ENCODE measurements around the gene PRKG1.

The PRKG1 gene

DNA sequence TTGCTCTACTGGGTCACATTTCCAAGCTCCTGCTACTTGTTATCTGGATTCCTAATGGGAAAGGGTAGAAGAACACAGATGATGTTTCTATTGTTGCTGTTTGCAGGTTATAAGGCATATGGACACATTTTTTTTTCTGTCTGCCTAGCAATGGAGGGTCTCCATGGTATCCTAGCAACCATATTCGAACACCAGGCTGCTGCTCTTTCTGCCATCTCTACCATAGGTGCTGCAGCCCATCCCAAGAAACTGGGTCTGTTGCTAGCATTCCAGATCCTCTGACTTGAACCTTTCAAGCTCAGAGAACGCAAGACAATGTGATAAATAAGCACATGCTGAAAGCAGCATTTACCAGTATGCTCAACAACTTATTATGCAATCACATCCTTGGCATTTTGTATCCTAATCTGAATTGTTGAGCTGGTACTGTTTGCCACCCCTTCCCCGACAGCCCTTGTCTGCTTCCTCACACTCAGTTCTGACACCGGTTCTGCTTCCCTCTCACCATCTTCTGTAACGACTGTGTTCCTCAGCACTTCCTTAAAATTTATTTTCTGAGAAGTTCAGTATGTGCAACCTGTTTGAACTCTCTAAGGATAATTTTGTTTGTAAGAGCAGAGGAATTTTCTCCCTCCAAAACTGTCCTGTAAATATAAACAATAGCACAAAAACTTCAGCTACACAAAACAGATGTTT is 6.2 kb downstream of the PRKG1 start:
- Histone ChIP-seq H3K9me2 (replicated peaks; ENCODE audit: low read depth, low read length) (no peaks in the 10 kb centered on the region), H3K27me3 (ENCODE audit: insufficient read depth, low read length, poor library complexity, severe bottlenecking) (no peaks in the 10 kb centered on the region), H3K79me2 (ENCODE audit: insufficient read depth, low read length) (no peaks in the 10 kb centered on the region), H3K4me3 (ENCODE audit: low read length, poor library complexity, severe bottlenecking) (no peak overlapping the region), H3K4me1 (ENCODE audit: insufficient read depth, low read length, poor library complexity, severe bottlenecking) (no peaks in the 10 kb centered on the region), H3K9ac (ENCODE audit: low read depth, low read length, poor library complexity, severe bottlenecking) (no peak overlapping the region), H3K9me3 (ENCODE audit: insufficient read depth, low read depth, low read length) (no peaks in the 10 kb centered on the region), H4K20me1 (ENCODE audit: insufficient read depth, low read length, poor library complexity, severe bottlenecking) (no peaks in the 10 kb centered on the region), H3F3A (ENCODE audit: low read depth) (no peaks in the 10 kb centered on the region), H3K4me2 (ENCODE audit: low read depth, low read length, poor library complexity, severe bottlenecking) (no peak overlapping the region), H3K36me3 (ENCODE audit: insufficient read depth, low read length) (no peaks in the 10 kb centered on the region), H2AFZ (ENCODE audit: low read length) (no peak overlapping the region)
- TF ChIP-seq, protein P1, sequence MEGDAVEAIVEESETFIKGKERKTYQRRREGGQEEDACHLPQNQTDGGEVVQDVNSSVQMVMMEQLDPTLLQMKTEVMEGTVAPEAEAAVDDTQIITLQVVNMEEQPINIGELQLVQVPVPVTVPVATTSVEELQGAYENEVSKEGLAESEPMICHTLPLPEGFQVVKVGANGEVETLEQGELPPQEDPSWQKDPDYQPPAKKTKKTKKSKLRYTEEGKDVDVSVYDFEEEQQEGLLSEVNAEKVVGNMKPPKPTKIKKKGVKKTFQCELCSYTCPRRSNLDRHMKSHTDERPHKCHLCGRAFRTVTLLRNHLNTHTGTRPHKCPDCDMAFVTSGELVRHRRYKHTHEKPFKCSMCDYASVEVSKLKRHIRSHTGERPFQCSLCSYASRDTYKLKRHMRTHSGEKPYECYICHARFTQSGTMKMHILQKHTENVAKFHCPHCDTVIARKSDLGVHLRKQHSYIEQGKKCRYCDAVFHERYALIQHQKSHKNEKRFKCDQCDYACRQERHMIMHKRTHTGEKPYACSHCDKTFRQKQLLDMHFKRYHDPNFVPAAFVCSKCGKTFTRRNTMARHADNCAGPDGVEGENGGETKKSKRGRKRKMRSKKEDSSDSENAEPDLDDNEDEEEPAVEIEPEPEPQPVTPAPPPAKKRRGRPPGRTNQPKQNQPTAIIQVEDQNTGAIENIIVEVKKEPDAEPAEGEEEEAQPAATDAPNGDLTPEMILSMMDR (conservative IDR thresholded peaks at IDR 0.05; ENCODE audit: low read length): no peak
- TF ChIP-seq EZH2phosphoT487 (IDR thresholded peaks at IDR 0.05; ENCODE audit: borderline replicate concordance): no peak

DNA sequence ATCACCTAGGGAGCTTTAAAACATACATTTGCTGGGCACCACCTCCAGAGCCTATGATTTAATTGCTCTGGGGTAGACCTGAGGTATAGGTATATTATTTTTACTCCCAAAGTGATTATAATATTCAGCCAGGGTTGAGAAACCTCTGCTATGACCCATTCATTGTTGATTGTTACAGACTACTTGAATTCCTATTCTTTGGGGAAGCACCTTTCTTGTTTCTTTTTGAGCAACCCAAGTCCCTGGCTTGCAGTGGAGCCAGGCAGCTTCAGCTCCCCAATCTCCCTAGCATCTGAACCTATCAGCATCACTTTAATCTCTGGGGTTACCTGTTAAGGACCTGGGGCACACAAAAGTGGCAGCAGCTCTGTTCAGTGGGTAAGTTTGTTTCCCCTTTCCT is 8.6 kb downstream of the PRKG1 start:
- H3K4me3 ChIP-seq (ENCODE audit: low read length, poor library complexity, severe bottlenecking): no peak overlapping the region
- H4K20me1 ChIP-seq (ENCODE audit: insufficient read depth, low read length, poor library complexity, severe bottlenecking): no peaks in the 10 kb centered on the region
- H3K4me2 ChIP-seq (ENCODE audit: low read depth, low read length, poor library complexity, severe bottlenecking): no peak overlapping the region

DNA sequence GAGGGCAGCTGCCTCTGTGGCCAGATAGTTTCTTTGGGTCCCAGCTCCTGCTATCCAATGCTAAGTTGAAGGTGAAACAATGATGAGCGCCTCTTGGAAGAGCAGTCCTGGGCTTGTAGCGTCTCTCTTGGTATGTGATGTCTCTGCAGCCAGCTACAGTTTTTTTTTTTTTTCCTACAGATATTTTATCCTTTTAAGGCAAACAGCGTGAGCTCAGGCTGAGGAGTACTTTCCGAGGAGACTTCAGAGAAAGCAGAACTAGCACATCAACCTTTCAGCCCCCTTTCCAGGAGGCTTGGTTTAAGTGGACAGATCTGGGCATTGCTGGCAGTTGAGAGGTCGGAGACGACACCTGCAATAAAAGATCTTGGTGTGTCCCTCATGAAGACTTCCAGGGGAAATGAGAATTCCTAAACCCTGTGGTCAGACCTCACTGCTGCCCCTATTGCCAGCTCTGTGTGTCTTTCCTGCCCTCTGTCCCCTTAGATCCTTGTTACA is 9.1 kb downstream of the PRKG1 start:
- H3K4me3 ChIP-seq (ENCODE audit: low read length, poor library complexity, severe bottlenecking): no peak overlapping the region

More for the DNA sequence above, 8.6 kb downstream of the PRKG1 start:
- no peaks in the 10 kb centered on the region for H3K9me3 ChIP-seq (ENCODE audit: insufficient read depth, low read depth, low read length)
- H3K79me2 ChIP-seq (ENCODE audit: insufficient read depth, low read length): no peaks in the 10 kb centered on the region
- no peaks in the 10 kb centered on the region for H3K27me3 ChIP-seq (ENCODE audit: insufficient read depth, low read length, poor library complexity, severe bottlenecking)
- TF ChIP-seq, protein P1 (conservative IDR thresholded peaks at IDR 0.05; ENCODE audit: low read length): no peak
- TF ChIP-seq EZH2phosphoT487 (IDR thresholded peaks at IDR 0.05; ENCODE audit: borderline replicate concordance): no peak
- no peaks in the 10 kb centered on the region for H3K9me2 ChIP-seq (replicated peaks; ENCODE audit: low read depth, low read length)
- H3K9ac ChIP-seq (ENCODE audit: low read depth, low read length, poor library complexity, severe bottlenecking): no peak overlapping the region
- no peaks in the 10 kb centered on the region for H3F3A ChIP-seq (ENCODE audit: low read depth)
- no peaks in the 10 kb centered on the region for H3K36me3 ChIP-seq (ENCODE audit: insufficient read depth, low read length)
- H2AFZ ChIP-seq (ENCODE audit: low read length): no peak overlapping the region
- H3K4me1 ChIP-seq (ENCODE audit: insufficient read depth, low read length, poor library complexity, severe bottlenecking): no peaks in the 10 kb centered on the region

More for the DNA sequence above, 9.1 kb downstream of the PRKG1 start:
- no peak overlapping the region for H3K9ac ChIP-seq (ENCODE audit: low read depth, low read length, poor library complexity, severe bottlenecking)
- no peaks in the 10 kb centered on the region for H3K9me3 ChIP-seq (ENCODE audit: insufficient read depth, low read depth, low read length)
- H3K79me2 ChIP-seq (ENCODE audit: insufficient read depth, low read length): no peaks in the 10 kb centered on the region
- no peaks in the 10 kb centered on the region for H4K20me1 ChIP-seq (ENCODE audit: insufficient read depth, low read length, poor library complexity, severe bottlenecking)
- no peaks in the 10 kb centered on the region for H3K4me1 ChIP-seq (ENCODE audit: insufficient read depth, low read length, poor library complexity, severe bottlenecking)
- TF ChIP-seq EZH2phosphoT487 (IDR thresholded peaks at IDR 0.05; ENCODE audit: borderline replicate concordance): no peak
- TF ChIP-seq, protein P1 (conservative IDR thresholded peaks at IDR 0.05; ENCODE audit: low read length): no peak
- H3K36me3 ChIP-seq (ENCODE audit: insufficient read depth, low read length): no peaks in the 10 kb centered on the region
- H3K27me3 ChIP-seq (ENCODE audit: insufficient read depth, low read length, poor library complexity, severe bottlenecking): no peaks in the 10 kb centered on the region
- H3K9me2 ChIP-seq (replicated peaks; ENCODE audit: low read depth, low read length): no peaks in the 10 kb centered on the region
- H3K4me2 ChIP-seq (ENCODE audit: low read depth, low read length, poor library complexity, severe bottlenecking): no peak overlapping the region
- H3F3A ChIP-seq (ENCODE audit: low read depth): no peaks in the 10 kb centered on the region
- H2AFZ ChIP-seq (ENCODE audit: low read length): no peak overlapping the region

Measured in Loucy (cell line).